GDM1 (cell line): Measurements from ENCODE around the gene LGALSL.

Source experiments
- DNase-seq: peaks from one replicate; lab custom pipeline; 2025; lab: John Stamatoyannopoulos, UW

Gene LGALSL

DNA sequence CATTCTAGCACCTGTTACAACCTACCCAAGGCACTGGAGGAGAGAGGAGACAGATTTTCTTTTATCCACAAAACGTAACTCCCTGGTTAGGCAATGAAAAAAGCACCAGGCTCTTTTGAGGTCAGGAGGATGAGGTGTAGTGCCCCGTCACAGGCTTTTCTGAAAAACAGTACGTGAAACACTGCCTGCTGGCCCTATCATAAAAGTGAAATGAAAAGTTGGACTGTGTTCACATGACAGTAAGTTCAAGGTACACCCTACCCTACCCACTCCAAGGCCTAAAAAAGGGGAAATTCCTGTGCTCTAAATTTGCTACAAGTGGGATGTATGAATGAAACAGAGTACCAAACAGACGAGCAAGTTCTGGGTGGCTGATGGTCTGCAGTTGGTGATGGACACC lies 17.6 kb downstream of the LGALSL start:
- no peak for DNase-seq

- DNase-seq, result no peak
Measured at GRCh38 chr2:64472881-64473280, 18.9 kb downstream of the LGALSL start.

DNA sequence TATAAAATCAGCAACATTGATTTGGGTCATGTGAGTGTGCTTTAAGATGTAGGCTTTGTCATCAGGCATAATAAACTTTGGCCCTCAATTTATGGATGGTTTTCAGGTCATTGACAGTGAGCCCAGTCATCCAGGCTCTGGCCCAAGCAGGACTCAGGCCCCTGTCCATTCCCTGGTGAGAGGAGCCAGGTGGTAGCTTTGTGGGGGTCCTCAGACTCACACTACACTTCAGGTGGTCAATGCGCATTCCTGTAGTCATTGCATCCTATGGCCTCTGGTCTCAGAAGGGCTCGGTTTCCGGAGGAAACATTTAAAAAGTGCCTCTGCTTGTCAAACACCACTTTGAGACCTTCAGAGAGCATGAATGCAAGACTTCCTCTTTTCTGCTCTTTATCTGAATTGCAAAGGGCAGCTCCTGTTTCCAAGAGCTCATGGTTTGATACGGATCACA lies 20.2 kb downstream of the LGALSL start:
- peak; percentile 58 for DNase-seq

GRCh38 chr2:64474636-64475035 lies 20.7 kb downstream of the LGALSL start:
- DNase-seq, result no peak

- DNase-seq, result no peak
Measured at GRCh38 chr2:64477037-64477436, 23.1 kb downstream of the LGALSL start.

- no peak for DNase-seq
Measured at GRCh38 chr2:64477979-64478378, 24.0 kb downstream of the LGALSL start.

DNA sequence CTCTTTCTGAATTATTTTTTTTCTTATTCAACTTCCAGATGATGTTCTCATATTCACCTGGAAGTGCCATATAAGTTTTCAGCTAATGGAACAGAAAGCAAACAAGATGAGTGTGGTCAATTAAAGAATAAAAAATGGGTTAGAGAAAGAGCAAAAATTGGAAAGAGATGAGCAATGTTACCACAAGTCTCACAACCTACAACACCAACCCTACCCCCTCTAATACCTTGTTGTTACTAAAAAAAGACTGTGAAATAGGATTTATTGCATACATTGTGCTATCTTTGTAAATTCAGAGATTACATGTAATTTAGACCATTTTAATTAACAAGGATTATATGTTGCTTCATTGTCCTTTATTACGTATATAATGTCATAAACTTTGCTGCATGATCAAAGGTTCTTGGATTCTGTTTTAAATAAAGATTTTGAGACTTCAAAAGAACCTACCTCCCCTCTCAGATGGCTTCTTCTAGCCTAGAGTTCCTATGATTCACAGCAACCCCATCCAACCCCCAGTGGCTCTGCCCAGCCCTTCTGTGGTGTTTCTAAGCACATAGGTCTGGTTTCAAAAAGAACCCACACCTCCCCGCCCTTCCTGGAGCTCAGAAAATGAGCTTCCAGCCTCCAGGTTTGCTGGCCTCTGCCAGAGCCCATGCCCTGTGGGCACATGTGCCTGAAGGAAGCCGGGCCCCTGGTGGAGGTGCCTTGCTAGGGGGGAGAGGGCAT lies 24.7 kb downstream of the LGALSL start:
- DNase-seq, result no peak

- DNase-seq, result no peak
Measured at GRCh38 chr2:64479259-64480117, 25.5 kb downstream of the LGALSL start.

DNA sequence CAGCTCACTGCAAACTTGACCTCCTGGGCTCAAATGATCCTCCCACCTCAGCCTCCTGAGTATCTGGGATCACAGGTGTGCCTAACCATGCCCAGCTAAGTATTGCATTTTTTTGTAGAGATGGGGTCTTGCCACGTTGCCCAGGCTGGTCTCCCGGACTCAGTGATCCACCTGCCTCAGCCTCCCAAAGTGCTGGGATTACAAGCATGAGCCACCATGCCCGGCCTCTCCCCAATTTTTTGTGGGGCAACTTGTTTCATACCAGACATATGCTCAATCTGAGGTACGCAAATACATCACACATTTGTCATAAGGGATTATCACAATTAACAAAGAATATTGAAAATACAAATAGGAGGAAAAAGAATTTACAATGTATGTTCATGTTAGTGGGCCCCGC lies 27.7 kb downstream of the LGALSL start:
- DNase-seq, result no peak

DNA sequence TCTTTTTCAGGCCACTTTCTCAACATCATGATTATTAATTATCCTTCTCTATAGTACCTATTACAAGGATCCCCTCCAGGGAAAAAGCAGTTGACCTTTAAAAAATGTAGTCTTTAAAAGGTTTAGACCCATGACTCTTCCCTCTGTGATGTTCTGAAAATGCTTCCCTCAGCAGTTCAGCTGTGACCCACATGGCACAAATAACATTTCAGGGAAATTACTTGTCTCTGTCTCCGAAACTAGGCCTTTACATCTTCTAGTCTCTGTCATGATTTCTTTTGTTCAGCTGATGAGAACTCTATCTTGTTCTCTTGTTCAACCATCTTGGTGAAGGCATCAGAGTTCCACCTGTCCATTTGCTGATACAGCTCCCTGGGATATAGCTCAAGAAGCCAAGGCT lies 28.3 kb downstream of the LGALSL start:
- DNase-seq, result no peak

GRCh38 chr2:64482765-64483504 lies 29.0 kb downstream of the LGALSL start:
- no peak for DNase-seq

DNA sequence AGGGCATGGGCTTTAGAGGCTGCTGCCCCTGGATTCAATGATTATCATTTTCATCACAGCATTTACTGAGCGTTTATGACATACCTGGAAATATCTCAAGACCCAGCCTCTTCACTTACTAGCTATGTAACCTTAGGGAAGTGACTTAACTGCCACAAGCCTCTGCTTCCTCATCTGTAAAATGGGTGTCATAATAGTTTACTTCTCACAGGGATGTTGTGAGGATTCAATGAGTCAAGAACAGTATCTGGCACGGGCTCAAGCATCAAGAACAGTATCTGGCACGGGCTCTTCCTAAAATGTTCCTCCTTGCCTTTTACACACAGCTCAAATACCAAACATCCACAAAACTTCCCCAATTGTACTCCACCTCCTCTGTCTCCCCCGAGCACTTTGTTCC lies 31.4 kb downstream of the LGALSL start:
- DNase-seq, result no peak

- no peak for DNase-seq
Measured at GRCh38 chr2:64485961-64486360, 32.0 kb downstream of the LGALSL start.

DNA sequence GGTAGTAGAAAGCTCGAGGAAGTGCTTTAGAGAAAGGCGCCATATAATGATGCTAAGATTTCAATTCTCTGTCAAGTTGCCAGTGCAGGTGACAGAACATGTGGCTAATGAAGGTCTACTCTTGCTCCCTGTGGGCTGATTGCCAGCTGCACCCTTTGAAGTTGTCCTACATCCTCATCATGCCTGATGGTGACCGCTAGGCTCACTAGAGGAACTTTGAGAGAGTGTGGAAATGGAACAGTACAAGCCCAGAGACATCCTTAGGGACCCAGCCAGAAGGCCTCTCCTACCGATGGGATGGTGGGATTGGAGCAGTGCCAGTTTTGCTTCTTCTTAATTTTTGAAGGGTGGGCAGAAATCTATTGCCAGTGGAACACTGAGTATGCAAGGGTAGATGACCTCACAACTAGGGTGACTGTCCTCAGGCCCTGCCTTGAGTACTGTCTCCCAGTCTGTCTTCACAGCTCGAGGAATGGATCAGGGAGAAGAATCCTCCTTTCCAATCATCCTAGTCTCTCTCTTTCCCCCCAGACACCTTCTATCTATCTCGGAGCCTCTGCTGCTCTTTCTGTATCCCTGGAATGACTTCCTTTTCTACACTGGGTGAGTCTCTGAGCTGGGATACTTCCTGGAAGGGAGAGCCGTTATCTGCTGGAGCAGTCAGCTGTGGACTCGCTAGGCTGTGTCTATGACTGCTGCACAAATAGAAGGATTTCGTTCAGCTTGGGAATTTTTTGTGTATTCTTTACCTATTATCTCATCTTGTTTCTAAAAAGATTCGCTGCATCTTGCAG lies 33.5 kb downstream of the LGALSL start:
- no peak for DNase-seq

GRCh38 chr2:64488050-64488974 lies 34.4 kb downstream of the LGALSL start:
- DNase-seq, result peak; percentile 37

DNA sequence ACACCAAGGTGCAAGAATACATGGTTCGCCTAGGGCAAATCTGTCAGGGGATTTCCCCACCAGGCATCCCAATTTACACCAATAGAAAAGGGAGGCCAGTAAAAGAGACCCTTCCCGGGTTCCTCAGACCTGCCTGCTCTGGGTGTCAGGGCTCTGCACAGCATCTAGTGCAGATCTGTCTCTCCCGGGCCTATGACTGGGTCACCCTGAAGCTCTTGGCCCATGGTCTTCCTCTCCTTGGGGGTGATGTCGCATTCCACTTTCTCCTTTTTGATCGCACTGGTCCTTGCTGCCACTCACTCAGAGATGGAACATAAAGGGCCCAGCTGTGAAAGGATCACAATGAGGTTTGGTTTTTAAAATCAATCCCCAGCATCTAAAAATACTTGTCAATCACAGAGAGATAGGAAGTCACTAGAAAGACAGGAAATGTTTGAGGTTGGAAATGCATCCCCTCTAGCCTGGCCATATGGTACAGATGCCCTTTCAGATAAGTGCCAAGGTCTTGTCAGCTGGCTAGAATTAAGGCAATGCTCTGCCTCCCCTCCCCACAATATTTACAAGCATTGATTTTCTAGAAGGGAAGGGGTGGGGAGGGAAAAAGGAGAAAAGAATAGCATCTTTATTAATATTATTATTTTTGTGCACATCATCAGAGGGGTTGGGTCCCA lies 35.3 kb downstream of the LGALSL start:
- no peak for DNase-seq

GRCh38 chr2:64491426-64491825 lies 37.5 kb downstream of the LGALSL start:
- no peak for DNase-seq

- no peak for DNase-seq
Measured at GRCh38 chr2:64492272-64492671, 38.3 kb downstream of the LGALSL start.

DNA sequence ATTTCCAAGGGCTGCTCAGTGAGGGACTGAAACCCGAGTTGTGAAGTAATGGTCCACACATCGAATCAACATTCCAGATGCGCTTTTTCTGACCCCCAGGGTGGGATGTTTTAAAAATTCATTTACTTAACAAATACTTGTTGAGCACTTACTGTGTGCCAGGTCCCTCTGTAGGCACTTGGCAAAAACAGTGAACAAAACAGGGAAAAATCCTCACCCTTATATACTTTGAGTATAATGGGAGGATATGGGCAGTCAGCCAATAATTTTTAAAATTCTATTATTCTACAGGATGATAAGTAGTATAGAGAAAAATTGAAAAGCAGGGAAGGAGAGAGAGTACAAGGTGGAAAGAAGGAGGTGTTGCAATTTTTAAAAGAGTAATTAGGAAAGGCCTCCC lies 38.9 kb downstream of the LGALSL start:
- no peak for DNase-seq

DNA sequence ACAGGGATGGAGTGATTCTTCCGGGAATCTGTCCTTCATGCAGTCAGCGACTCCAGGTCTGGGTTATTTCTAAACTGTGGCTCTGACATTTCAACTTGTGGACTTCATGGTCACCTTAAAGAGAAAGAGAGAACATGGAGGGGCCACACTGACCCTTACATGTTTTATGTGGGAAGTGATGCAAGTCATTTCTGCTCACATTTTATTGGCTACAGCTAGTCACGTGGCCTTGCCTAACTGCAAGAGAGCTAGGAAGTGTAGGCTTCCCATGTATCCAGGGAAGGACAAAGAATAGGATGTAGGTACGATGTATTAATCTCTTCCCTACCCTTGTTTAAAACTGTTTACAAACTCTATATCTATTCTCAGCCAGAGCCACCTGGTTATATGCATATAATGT lies 39.8 kb downstream of the LGALSL start:
- no peak for DNase-seq
